ENCODE data around the gene ERN2. TPM values are rescaled to one million over a fixed set of nuclear protein-coding genes. Genes with fewer than 3 reads are reported as not detected.
"Not testable (repeated sequence)": the region's sequence is repeated elsewhere in the genome, so short reads cannot be mapped to it uniquely, and the experiment has no call there.

The ERN2 gene
- total RNA-seq, 6 experiments from 2014 or later, result not detected

DNA sequence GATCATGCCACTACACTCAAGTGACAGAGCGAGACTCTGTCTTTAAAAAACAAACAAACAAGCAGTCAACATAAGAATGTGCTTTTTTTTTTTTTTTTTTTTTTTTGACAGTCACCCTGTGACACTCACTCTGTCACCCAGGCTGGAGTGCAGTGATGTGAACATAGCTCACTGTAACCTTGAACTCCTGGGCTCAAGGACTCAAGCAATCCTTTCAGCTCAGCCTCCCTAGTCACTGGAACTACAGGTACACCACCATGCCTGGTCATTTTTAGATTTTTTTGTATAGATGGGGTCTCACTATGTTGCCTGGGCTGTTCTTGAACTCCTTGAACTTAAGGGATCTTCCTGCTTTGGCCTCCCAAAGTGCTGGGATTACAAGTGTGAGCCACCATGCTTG is 26.5 kb upstream of the ERN2 start:
- H3K27ac Mint-ChIP-seq, result no peak overlapping the region
- no peaks in the 10 kb centered on the region for H3K36me3 Mint-ChIP-seq (ENCODE audit: low read depth)
- H3K27me3 Mint-ChIP-seq (ENCODE audit: insufficient read depth), result peaks cover 8% of the 10 kb centered on the region
- no peaks in the 10 kb centered on the region for H3K9me3 Mint-ChIP-seq
- H3K4me1 Mint-ChIP-seq (ENCODE audit: low read depth), result 0 out of 2 replicates have a peak, but pooled peaks cover 5% of the 10 kb centered on the region
- no peak for DNase-seq
- no peak overlapping the region for H3K4me3 Mint-ChIP-seq
- TF ChIP-seq CTCF (IDR thresholded peaks at IDR 0.05), result no peak

DNA sequence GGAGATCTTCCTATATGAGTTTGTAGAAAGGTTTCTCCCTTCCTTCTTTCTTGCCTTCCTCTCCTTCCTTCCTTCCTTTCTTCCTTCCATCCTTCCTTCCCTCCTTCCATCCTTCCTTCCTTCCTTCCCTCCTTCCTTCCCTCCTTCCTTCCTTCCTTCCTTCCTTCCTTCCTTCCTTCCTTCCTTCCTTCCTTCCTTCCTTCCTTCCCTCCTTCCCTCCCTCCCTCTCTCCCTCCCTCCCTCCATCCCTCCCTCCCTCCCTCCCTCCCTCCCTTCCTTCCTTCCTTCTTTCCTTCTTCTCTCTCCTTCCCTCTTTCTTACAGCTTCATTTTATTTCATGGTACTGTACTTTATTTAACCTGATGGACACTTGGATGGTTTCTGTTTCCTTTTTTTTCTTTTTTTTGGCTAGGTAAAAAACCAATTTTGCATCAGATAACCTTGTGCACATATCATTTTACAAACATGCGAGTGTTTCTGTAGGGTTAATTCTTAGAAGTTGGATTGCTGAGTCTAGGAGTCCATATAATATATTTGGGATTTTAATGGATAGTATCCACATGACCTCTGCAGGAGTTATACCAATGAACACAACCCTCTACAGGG is 24.5 kb upstream of the ERN2 start:
- not testable (repeated sequence) for H3K9me3 Mint-ChIP-seq; H3K4me3 Mint-ChIP-seq; H3K27me3 Mint-ChIP-seq (ENCODE audit: insufficient read depth); H3K27ac Mint-ChIP-seq; H3K4me1 Mint-ChIP-seq (ENCODE audit: low read depth); DNase-seq; H3K36me3 Mint-ChIP-seq (ENCODE audit: low read depth)

GRCh38 chr16:23734176-23734893 is 21.3 kb upstream of the ERN2 start:
- TF ChIP-seq CTCF (IDR thresholded peaks at IDR 0.05), result no peak
- Mint-ChIP-seq H3K9me3 (no peaks in the 10 kb centered on the region), H3K4me1 (ENCODE audit: low read depth) (peaks cover 13% of the 10 kb centered on the region), H3K27ac (no peak overlapping the region), H3K36me3 (ENCODE audit: low read depth) (no peaks in the 10 kb centered on the region), H3K4me3 (peak overlapping the region; percentile 40; the same call in 1 of the 2 replicates), H3K27me3 (ENCODE audit: insufficient read depth) (peaks cover 6% of the 10 kb centered on the region)
- DNase-seq, result no peak

DNA sequence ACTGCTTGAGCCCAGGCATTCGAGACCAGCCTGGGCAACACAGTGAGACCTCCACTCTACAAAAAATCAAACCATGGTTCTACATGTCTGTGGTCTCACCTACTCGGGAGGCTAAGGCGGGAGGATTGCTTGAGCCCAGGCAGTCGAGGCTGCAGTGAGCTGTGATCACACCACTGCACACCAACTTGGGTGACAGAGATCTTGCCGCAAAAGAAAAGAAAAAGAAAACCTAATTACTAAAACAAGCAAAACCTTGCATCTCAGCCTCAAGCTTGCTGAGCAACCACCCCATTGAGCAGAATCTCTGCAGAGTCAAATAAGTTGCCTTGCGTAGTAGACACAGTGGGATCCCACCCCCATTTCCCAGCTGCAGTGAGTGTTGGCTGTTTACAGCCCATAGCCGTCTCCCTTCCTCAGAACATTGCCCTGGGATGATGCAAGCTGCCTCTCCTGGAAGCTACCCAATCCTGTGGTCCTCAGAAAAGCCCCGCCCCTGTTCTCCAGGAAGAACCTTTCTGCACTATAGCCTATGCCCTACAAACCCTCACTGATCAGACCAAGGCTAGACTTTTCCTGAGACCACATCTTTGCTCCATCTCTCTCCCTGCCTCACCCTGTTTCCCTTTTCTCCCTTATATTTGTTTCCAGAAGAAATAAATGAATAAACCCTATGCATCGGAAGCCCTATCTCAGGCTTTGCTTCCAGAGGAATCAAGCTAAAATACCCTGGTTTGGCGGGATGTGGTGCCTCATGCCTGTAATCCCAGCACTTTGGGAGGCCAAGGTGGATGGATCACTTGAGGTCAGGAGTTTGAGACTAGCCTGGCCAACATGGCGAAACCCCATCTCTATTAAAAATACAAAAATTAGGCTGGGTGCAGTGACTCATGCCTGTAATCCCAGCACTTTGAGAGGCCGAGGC is 16.7 kb upstream of the ERN2 start:
- Mint-ChIP-seq H3K9me3 (no peaks in the 10 kb centered on the region), H3K4me1 (ENCODE audit: low read depth) (peaks cover 16% of the 10 kb centered on the region), H3K36me3 (ENCODE audit: low read depth) (no peaks in the 10 kb centered on the region), H3K27me3 (ENCODE audit: insufficient read depth) (peaks cover 2% of the 10 kb centered on the region; the same call in 1 of the 2 replicates), H3K4me3 (no peak overlapping the region), H3K27ac (no peak overlapping the region)
- no peak for TF ChIP-seq CTCF (IDR thresholded peaks at IDR 0.05)
- DNase-seq, result no peak

- no peak for DNase-seq
- peak; percentile 55 for TF ChIP-seq CTCF (IDR thresholded peaks at IDR 0.05)
- Mint-ChIP-seq H3K36me3 (ENCODE audit: low read depth) (no peaks in the 10 kb centered on the region; the same call in 1 of the 2 replicates), H3K27me3 (ENCODE audit: insufficient read depth) (peaks cover 5% of the 10 kb centered on the region; the same call in 1 of the 2 replicates), H3K4me3 (no peak overlapping the region), H3K27ac (no peak overlapping the region), H3K4me1 (ENCODE audit: low read depth) (peaks cover 16% of the 10 kb centered on the region), H3K9me3 (peaks cover 3% of the 10 kb centered on the region)
Measured at GRCh38 chr16:23728112-23728477, 15.1 kb upstream of the ERN2 start.

Measured in HFFc6 (cell line).